Activated CD4-positive, alpha-beta memory T cell treated with anti-CD3 and anti-CD28 coated beads, Interleukin-2, amount 10 ng/mL, durations not matched to agents 7 days and 5 days (primary cell): ENCODE data around the gene C3orf18. TPM values are rescaled to one million over a fixed set of nuclear protein-coding genes. Genes with fewer than 3 reads are reported as not detected.
A peak's percentile ranks its signal among the peaks of the same experiment; 100 is the strongest.

Experiments
- CTCF ChIA-PET: fragments of 350-600 bp; sonication (Branson Sonifier 250); formaldehyde crosslinking; loops from one replicate; lab custom pipeline; 2021; ENCODE audit warnings: antibody characterized with exemption, inconsistent platforms; lab: Charles Lee
- POLR2A ChIA-PET: fragments of 350-600 bp; sonication (Branson Sonifier 250); formaldehyde crosslinking; loops from one replicate; lab custom pipeline; 2021; ENCODE audit warnings: antibody characterized with exemption; lab: Charles Lee
- DNase-seq: peaks from one replicate; pipeline ENCODE4 v3.0.0-alpha.2; 2020
- H3K27ac Mint-ChIP-seq: one replicate; pipeline ENCODE4 v1.8.0; 2021; ENCODE audit warnings: mild to moderate bottlenecking, mixed read lengths
- H3K27me3 Mint-ChIP-seq: one replicate; pipeline ENCODE4 v1.8.0; 2021; ENCODE audit warnings: mixed read lengths
- H3K36me3 Mint-ChIP-seq: one replicate; pipeline ENCODE4 v1.8.0; 2021; ENCODE audit warnings: low read depth, mixed read lengths
- H3K4me1 Mint-ChIP-seq: one replicate; pipeline ENCODE4 v1.8.0; 2021; ENCODE audit warnings: mixed read lengths
- H3K4me3 Mint-ChIP-seq: one replicate; pipeline ENCODE4 v1.8.0; 2021; ENCODE audit warnings: mild to moderate bottlenecking, mixed read lengths
- H3K9me3 Mint-ChIP-seq: one replicate; pipeline ENCODE4 v1.8.0; 2021; ENCODE audit warnings: mixed read lengths
- total RNA-seq, 2 experiments: library from RNA; stranded (reverse); gene quantifications; one replicate each; pipeline ENCODE4 v1.2.3, GENCODE V29; 2021

The C3orf18 gene
- total RNA-seq, 2 experiments from 2014 or later: 14.6 to 17.5 TPM

GRCh38 chr3:50545781-50546180 lies 21.8 kb downstream of the C3orf18 start:
- peaks cover 9% of the 10 kb centered on the region for H3K27me3 Mint-ChIP-seq
- POLR2A ChIA-PET: no interaction called here
- H3K4me3 Mint-ChIP-seq: no peak overlapping the region

GRCh38 chr3:50542177-50543034 lies 25.1 kb downstream of the C3orf18 start:
- Mint-ChIP-seq H3K9me3 (no peaks in the 10 kb centered on the region), H3K36me3 (no peaks in the 10 kb centered on the region)
- POLR2A ChIA-PET: interaction anchor here (0.9 to 1.2 kb wide), 4 partner anchors 9 to 195 kb away, joined by 3 to 4 read pairs (median 3); partner anchors contain the start of gene HEMK1

More at GRCh38 chr3:50545781-50546180, 21.8 kb downstream of the C3orf18 start:
- no peak for DNase-seq
- no peak overlapping the region for H3K27ac Mint-ChIP-seq
- no peaks in the 10 kb centered on the region for H3K4me1 Mint-ChIP-seq
- H3K36me3 Mint-ChIP-seq: no peaks in the 10 kb centered on the region
- CTCF ChIA-PET: interaction anchor here (0.6 to 1.5 kb wide), 6 partner anchors 24 to 198 kb away, joined by 3 to 6 read pairs (median 4); no protein-coding TSS in a partner anchor
- no peaks in the 10 kb centered on the region for H3K9me3 Mint-ChIP-seq

GRCh38 chr3:50539356-50540286 lies 27.9 kb downstream of the C3orf18 start:
- Mint-ChIP-seq H3K9me3 (no peaks in the 10 kb centered on the region), H3K4me1 (no peaks in the 10 kb centered on the region), H3K27me3 (peaks cover 25% of the 10 kb centered on the region), H3K4me3 (no peak overlapping the region), H3K27ac (no peak overlapping the region), H3K36me3 (no peaks in the 10 kb centered on the region)
- no peak for DNase-seq
- ChIA-PET CTCF (no interaction called here), POLR2A (no interaction called here)

More at GRCh38 chr3:50542177-50543034, 25.1 kb downstream of the C3orf18 start:
- no peaks in the 10 kb centered on the region for H3K4me1 Mint-ChIP-seq
- CTCF ChIA-PET: interaction anchor here (0.6 to 3.1 kb wide), 24 partner anchors 9 to 194 kb away, joined by 3 to 35 read pairs (median 6); partner anchors contain the start of genes C3orf18, CYB561D2, HEMK1 and NPRL2
- H3K27me3 Mint-ChIP-seq: peaks cover 20% of the 10 kb centered on the region
- DNase-seq: peak; percentile 67
- no peak overlapping the region for H3K27ac Mint-ChIP-seq
- H3K4me3 Mint-ChIP-seq: no peak overlapping the region

- POLR2A ChIA-PET: no interaction called here
- Mint-ChIP-seq H3K4me3 (no peak overlapping the region), H3K27ac (no peak overlapping the region), H3K9me3 (no peaks in the 10 kb centered on the region), H3K4me1 (no peaks in the 10 kb centered on the region), H3K36me3 (no peaks in the 10 kb centered on the region), H3K27me3 (peaks cover 33% of the 10 kb centered on the region)
- DNase-seq: no peak
- CTCF ChIA-PET: interaction anchor here (0.7 to 1.5 kb wide), 2 partner anchors 20 to 86 kb away, joined by 3 to 5 read pairs; no protein-coding TSS in a partner anchor
These were observed 30.0 kb downstream of the C3orf18 start for GRCh38 chr3:50537421-50538129.

GRCh38 chr3:50536471-50537180 lies 30.9 kb downstream of the C3orf18 start:
- no peak for DNase-seq
- H3K9me3 Mint-ChIP-seq: no peaks in the 10 kb centered on the region
- ChIA-PET CTCF (interaction anchor here (1.5 kb wide), 1 partner anchor 19 kb away, joined by 5 read pairs; no protein-coding TSS in a partner anchor), POLR2A (no interaction called here)
- no peaks in the 10 kb centered on the region for H3K36me3 Mint-ChIP-seq
- no peak overlapping the region for H3K4me3 Mint-ChIP-seq
- no peaks in the 10 kb centered on the region for H3K4me1 Mint-ChIP-seq
- no peak overlapping the region for H3K27ac Mint-ChIP-seq
- peaks cover 41% of the 10 kb centered on the region for H3K27me3 Mint-ChIP-seq

GRCh38 chr3:50534681-50535330 lies 32.7 kb downstream of the C3orf18 start:
- Mint-ChIP-seq H3K4me1 (no peaks in the 10 kb centered on the region), H3K36me3 (no peaks in the 10 kb centered on the region), H3K4me3 (no peak overlapping the region), H3K27me3 (peaks cover 48% of the 10 kb centered on the region), H3K9me3 (no peaks in the 10 kb centered on the region), H3K27ac (no peak overlapping the region)
- ChIA-PET CTCF (no interaction called here), POLR2A (interaction anchor here (0.9 kb wide), 1 partner anchor 13 kb away, joined by 3 read pairs; no protein-coding TSS in a partner anchor)
- DNase-seq: no peak

- Mint-ChIP-seq H3K27ac (no peak overlapping the region), H3K36me3 (no peaks in the 10 kb centered on the region), H3K4me1 (no peaks in the 10 kb centered on the region), H3K27me3 (peaks cover 55% of the 10 kb centered on the region), H3K9me3 (no peaks in the 10 kb centered on the region), H3K4me3 (no peak overlapping the region)
- CTCF ChIA-PET: no interaction called here
- no peak for DNase-seq
- POLR2A ChIA-PET: no interaction called here
These were observed 33.6 kb downstream of the C3orf18 start for GRCh38 chr3:50533807-50534461.

- DNase-seq: no peak
- Mint-ChIP-seq H3K27me3 (peaks cover 53% of the 10 kb centered on the region), H3K4me3 (no peak overlapping the region), H3K9me3 (no peaks in the 10 kb centered on the region), H3K4me1 (no peaks in the 10 kb centered on the region), H3K36me3 (no peaks in the 10 kb centered on the region), H3K27ac (no peak overlapping the region)
- CTCF ChIA-PET: no interaction called here
- POLR2A ChIA-PET: no interaction called here
These were observed 34.2 kb downstream of the C3orf18 start for GRCh38 chr3:50533316-50533715.

- Mint-ChIP-seq H3K4me1 (no peaks in the 10 kb centered on the region), H3K27ac (no peak overlapping the region), H3K4me3 (no peak overlapping the region), H3K36me3 (no peaks in the 10 kb centered on the region), H3K27me3 (peaks cover 47% of the 10 kb centered on the region), H3K9me3 (no peaks in the 10 kb centered on the region)
- ChIA-PET CTCF (interaction anchor here (0.5 kb wide), 1 partner anchor 233 kb away, joined by 3 read pairs; no protein-coding TSS in a partner anchor), POLR2A (no interaction called here)
- DNase-seq: no peak
These were observed 35.4 kb downstream of the C3orf18 start for GRCh38 chr3:50532062-50532705.

GRCh38 chr3:50531201-50531600 lies 36.3 kb downstream of the C3orf18 start:
- Mint-ChIP-seq H3K4me1 (peaks cover 1% of the 10 kb centered on the region), H3K27ac (no peak overlapping the region), H3K9me3 (no peaks in the 10 kb centered on the region), H3K27me3 (peaks cover 40% of the 10 kb centered on the region), H3K4me3 (no peak overlapping the region), H3K36me3 (no peaks in the 10 kb centered on the region)
- ChIA-PET POLR2A (no interaction called here), CTCF (interaction anchor here (0.5 kb wide), 1 partner anchor 232 kb away, joined by 3 read pairs; no protein-coding TSS in a partner anchor)
- DNase-seq: no peak
